ENCODE results near the gene ZFR.

GRCh38 chr5:32358611-32359010 lies 85.9 kb downstream of the ZFR start:
- TF ChIP-seq EZH2phosphoT487 (IDR thresholded peaks at IDR 0.05; ENCODE audit: insufficient read depth, low read depth) (no peak), EZH2 (IDR thresholded peaks at IDR 0.05; ENCODE audit: insufficient read depth, poor library complexity, severe bottlenecking) (no peak)
